Ascending aorta (tissue), 2 donors: ENCODE results near the gene SCRN1. TPM values are rescaled to one million over a fixed set of nuclear protein-coding genes. Genes with fewer than 3 reads are reported as not detected.
A peak's percentile ranks its signal among the peaks of the same experiment; 100 is the strongest.

ENCODE experiments used
- DNase-seq, 2 donors: peaks; one replicate each; pipeline ENCODE4 v3.0.0-alpha.2; 2019; ENCODE audit warnings: low spot score in 2 of 2
- H3K27ac ChIP-seq, 2 donors: fragments of 200-600 bp; sonication (generic); one replicate each; pipeline ENCODE4 v1.5.1; 2016 to 2017; ENCODE audit warnings: mild to moderate bottlenecking in 1 of 2
- H3K27me3 ChIP-seq: fragments of 200-600 bp; sonication (generic); one replicate; pipeline ENCODE4 v1.5.1; 2017
- H3K36me3 ChIP-seq, 2 donors: fragments of 200-600 bp; sonication (generic); one replicate each; pipeline ENCODE4 v1.5.1; 2016
- H3K4me1 ChIP-seq, 2 donors: fragments of 200-600 bp; sonication (generic); one replicate each; pipeline ENCODE4 v1.5.1; 2016 to 2017; ENCODE audit warnings: mild to moderate bottlenecking in 1 of 2
- H3K4me3 ChIP-seq, 2 donors: fragments of 200-600 bp; sonication (generic); one replicate each; pipeline ENCODE4 v1.5.1; 2016 to 2017; ENCODE audit warnings: mild to moderate bottlenecking in 1 of 2
- H3K9me3 ChIP-seq, 2 donors: fragments of 200-600 bp; sonication (generic); one replicate each; pipeline ENCODE4 v1.5.1; 2016
- intact Hi-C: fragments of 100-400 bp; cut with DNase I; formaldehyde crosslinking; loops from one replicate; pipeline ENCODE4 v1.15.1; 2023
- total RNA-seq: library from RNA; depleted of rRNA; stranded (reverse); fragments of >200 nt; gene quantifications from one replicate; pipeline ENCODE4 v1.1.0, GENCODE V29; 2016
- TF ChIP-seq, protein P1 (sequence below), 3 experiments: fragments of 200-600 bp in 2 of 3; fragments of 450-650 bp in 1 of 3; sonication (generic) in 2 of 3; IDR thresholded peaks; one replicate each; pipeline ENCODE4 v1.5.1; 2016 to 2019; ENCODE audit warnings: antibody characterized with exemption in 3 of 3, mild to moderate bottlenecking in 1 of 3, moderate library complexity in 1 of 3

The SCRN1 gene
- total RNA-seq, 1 donor from 2014 or later = 31.0 TPM

GRCh38 chr7:29878081-29878688 lies 111.4 kb downstream of the SCRN1 start:
- Histone ChIP-seq H3K27ac (no peak overlapping the region), H3K4me3 (no peak overlapping the region), H3K27me3 (no peaks in the 10 kb centered on the region), H3K9me3 (no peaks in the 10 kb centered on the region), H3K36me3 (no peaks in the 10 kb centered on the region), H3K4me1 (no peaks in the 10 kb centered on the region)
- DNase-seq = no peak
- intact Hi-C loops = loop anchor here (1.0 kb wide), 1 partner anchor 184 kb away; no protein-coding TSS in a partner anchor
- TF ChIP-seq, protein P1, sequence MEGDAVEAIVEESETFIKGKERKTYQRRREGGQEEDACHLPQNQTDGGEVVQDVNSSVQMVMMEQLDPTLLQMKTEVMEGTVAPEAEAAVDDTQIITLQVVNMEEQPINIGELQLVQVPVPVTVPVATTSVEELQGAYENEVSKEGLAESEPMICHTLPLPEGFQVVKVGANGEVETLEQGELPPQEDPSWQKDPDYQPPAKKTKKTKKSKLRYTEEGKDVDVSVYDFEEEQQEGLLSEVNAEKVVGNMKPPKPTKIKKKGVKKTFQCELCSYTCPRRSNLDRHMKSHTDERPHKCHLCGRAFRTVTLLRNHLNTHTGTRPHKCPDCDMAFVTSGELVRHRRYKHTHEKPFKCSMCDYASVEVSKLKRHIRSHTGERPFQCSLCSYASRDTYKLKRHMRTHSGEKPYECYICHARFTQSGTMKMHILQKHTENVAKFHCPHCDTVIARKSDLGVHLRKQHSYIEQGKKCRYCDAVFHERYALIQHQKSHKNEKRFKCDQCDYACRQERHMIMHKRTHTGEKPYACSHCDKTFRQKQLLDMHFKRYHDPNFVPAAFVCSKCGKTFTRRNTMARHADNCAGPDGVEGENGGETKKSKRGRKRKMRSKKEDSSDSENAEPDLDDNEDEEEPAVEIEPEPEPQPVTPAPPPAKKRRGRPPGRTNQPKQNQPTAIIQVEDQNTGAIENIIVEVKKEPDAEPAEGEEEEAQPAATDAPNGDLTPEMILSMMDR (IDR thresholded peaks at IDR 0.05) = peak in 2 of 3 experiments; percentile 33 to 57

DNA sequence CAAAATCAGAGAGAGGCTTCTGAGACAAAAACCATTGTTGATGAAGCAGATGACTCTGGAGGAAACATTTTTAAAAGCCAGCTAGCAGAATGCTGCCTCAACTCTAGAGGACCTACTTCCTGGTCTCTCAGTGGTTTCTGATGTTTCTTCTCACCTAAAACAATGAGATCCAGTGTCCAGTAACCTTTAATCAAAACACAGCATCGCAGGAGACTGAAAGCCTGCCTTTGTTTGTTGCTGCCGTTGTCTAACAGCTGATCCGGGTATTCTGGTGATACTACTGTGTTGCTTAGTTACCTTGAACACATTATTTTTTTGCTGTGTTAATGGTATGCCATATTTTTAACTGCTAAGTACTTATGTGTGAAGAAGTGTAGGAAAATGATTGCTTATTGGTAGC lies 112.4 kb downstream of the SCRN1 start:
- TF ChIP-seq, protein P1 (IDR thresholded peaks at IDR 0.05) = no peak
- no peak overlapping the region for H3K27ac ChIP-seq
- intact Hi-C loops = no loop called here
- H3K4me3 ChIP-seq = no peak overlapping the region
- no peaks in the 10 kb centered on the region for H3K27me3 ChIP-seq
- no peaks in the 10 kb centered on the region for H3K36me3 ChIP-seq
- H3K4me1 ChIP-seq = no peaks in the 10 kb centered on the region
- no peaks in the 10 kb centered on the region for H3K9me3 ChIP-seq
- DNase-seq = no peak

GRCh38 chr7:29875741-29876140 lies 113.9 kb downstream of the SCRN1 start:
- no peaks in the 10 kb centered on the region for H3K4me1 ChIP-seq
- H3K9me3 ChIP-seq = no peaks in the 10 kb centered on the region
- intact Hi-C loops = no loop called here
- no peak overlapping the region for H3K27ac ChIP-seq
- no peak overlapping the region for H3K4me3 ChIP-seq
- no peak for DNase-seq
- H3K36me3 ChIP-seq = no peaks in the 10 kb centered on the region
- TF ChIP-seq, protein P1 (IDR thresholded peaks at IDR 0.05) = no peak
- H3K27me3 ChIP-seq = no peaks in the 10 kb centered on the region

DNA sequence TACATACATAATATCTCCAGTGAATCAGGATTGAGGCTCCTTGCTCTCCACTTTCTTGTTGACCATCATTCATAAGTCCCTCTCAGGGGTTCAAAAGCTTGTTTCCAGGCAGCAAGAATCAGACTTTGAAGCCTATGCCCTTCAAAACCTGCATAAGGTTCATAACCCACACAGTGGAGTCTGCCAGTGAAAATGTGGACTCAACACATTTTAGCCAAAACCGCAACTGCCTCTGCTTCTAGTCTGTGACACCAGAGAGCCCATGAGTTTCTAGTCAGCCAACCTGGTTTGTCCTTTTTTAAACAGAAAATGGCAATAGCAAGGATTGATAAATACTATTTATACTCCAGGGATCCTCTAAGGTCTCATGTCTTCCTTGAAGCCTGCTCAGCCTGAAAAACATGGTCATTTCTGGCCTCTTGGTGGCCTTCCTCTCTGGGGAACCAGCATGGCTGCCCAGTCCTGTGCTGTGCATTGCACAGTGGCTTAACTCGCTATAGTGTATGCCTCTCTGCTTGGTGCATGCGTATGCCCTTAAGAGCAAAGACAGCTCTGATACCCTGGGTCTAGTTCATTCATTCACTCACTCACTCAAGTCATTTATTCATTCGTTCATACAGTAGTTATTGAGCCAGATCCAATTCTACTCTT lies 115.8 kb downstream of the SCRN1 start:
- H3K4me1 ChIP-seq = no peaks in the 10 kb centered on the region
- H3K36me3 ChIP-seq = no peaks in the 10 kb centered on the region
- H3K27me3 ChIP-seq = no peaks in the 10 kb centered on the region
- no peaks in the 10 kb centered on the region for H3K9me3 ChIP-seq
- intact Hi-C loops = no loop called here
- TF ChIP-seq, protein P1 (IDR thresholded peaks at IDR 0.05) = no peak
- H3K4me3 ChIP-seq = no peak overlapping the region
- no peak for DNase-seq
- H3K27ac ChIP-seq = no peak overlapping the region

- no peak overlapping the region for H3K4me3 ChIP-seq
- intact Hi-C loops = no loop called here
- H3K27me3 ChIP-seq = no peaks in the 10 kb centered on the region
- no peaks in the 10 kb centered on the region for H3K4me1 ChIP-seq
- H3K36me3 ChIP-seq = no peaks in the 10 kb centered on the region
- TF ChIP-seq, protein P1 (IDR thresholded peaks at IDR 0.05) = no peak
- H3K27ac ChIP-seq = no peak overlapping the region
- DNase-seq = no peak
- H3K9me3 ChIP-seq = no peaks in the 10 kb centered on the region
Observed at GRCh38 chr7:29871787-29872398, 117.7 kb downstream of the SCRN1 start.

Other genes starting within 250 kb of the SCRN1 start
- 4.6 TPM for gene WIPF3, start 183.3 kb downstream of the SCRN1 start, total RNA-seq
- 7.3 TPM for gene FKBP14, start 36.9 kb upstream of the SCRN1 start, total RNA-seq
- gene PLEKHA8, start 38.6 kb upstream of the SCRN1 start, total RNA-seq = 4.8 TPM
- 40.9 TPM for gene MTURN, start 145.2 kb upstream of the SCRN1 start, total RNA-seq